HG03442 (cell line): ENCODE data around the gene HHAT.

Experiments used
- ATAC-seq: cut with Tn5 transposase; IDR thresholded peaks from one replicate; pipeline ENCODE4 v1.9.1; 2021; ENCODE audit warnings: mild to moderate bottlenecking, moderate library complexity; ENCODE audit not compliant: unreplicated experiment

Gene HHAT

GRCh38 chr1:210586771-210587170, 258.1 kb downstream of the HHAT start:
- ATAC-seq = no peak

- no peak for ATAC-seq
These were observed 258.9 kb downstream of the HHAT start for GRCh38 chr1:210587566-210587965.

- ATAC-seq = no peak
These were observed 259.7 kb downstream of the HHAT start for GRCh38 chr1:210588357-210588756.

GRCh38 chr1:210588946-210589345, 260.2 kb downstream of the HHAT start:
- no peak for ATAC-seq

GRCh38 chr1:210591214-210591613, 262.5 kb downstream of the HHAT start:
- no peak for ATAC-seq

GRCh38 chr1:210594605-210595004, 265.9 kb downstream of the HHAT start:
- no peak for ATAC-seq

GRCh38 chr1:210596641-210597040, 267.9 kb downstream of the HHAT start:
- ATAC-seq = no peak

GRCh38 chr1:210597555-210598134, 268.9 kb downstream of the HHAT start:
- peak; percentile 99 for ATAC-seq

- ATAC-seq = peak; percentile 12
These were observed 269.5 kb downstream of the HHAT start for GRCh38 chr1:210598135-210598652.

- no peak for ATAC-seq
These were observed 271.9 kb downstream of the HHAT start for GRCh38 chr1:210600421-210601159.

GRCh38 chr1:210603123-210603522, 274.4 kb downstream of the HHAT start:
- ATAC-seq = no peak

- ATAC-seq = no peak
These were observed 276.4 kb downstream of the HHAT start for GRCh38 chr1:210605099-210605498.

GRCh38 chr1:210607361-210607760, 278.7 kb downstream of the HHAT start:
- ATAC-seq = no peak

GRCh38 chr1:210608767-210609166, 280.1 kb downstream of the HHAT start:
- ATAC-seq = no peak

GRCh38 chr1:210616356-210616755, 287.7 kb downstream of the HHAT start:
- ATAC-seq = no peak

GRCh38 chr1:210617293-210617692, 288.6 kb downstream of the HHAT start:
- no peak for ATAC-seq

GRCh38 chr1:210618369-210618768, 289.7 kb downstream of the HHAT start:
- ATAC-seq = no peak

- no peak for ATAC-seq
These were observed 292.3 kb downstream of the HHAT start for GRCh38 chr1:210620867-210621488.

- no peak for ATAC-seq
These were observed 293.0 kb downstream of the HHAT start for GRCh38 chr1:210621712-210622111.

- no peak for ATAC-seq
These were observed 296.0 kb downstream of the HHAT start for GRCh38 chr1:210624722-210625121.

- ATAC-seq = no peak
These were observed 297.0 kb downstream of the HHAT start for GRCh38 chr1:210625715-210626114.

GRCh38 chr1:210626341-210626740, 297.6 kb downstream of the HHAT start:
- no peak for ATAC-seq
